HG03432 (cell line): ENCODE data around the gene RSBN1L.
A peak's percentile ranks its signal among the peaks of the same experiment; 100 is the strongest.
"Not testable (repeated sequence)": the region's sequence is repeated elsewhere in the genome, so short reads cannot be mapped to it uniquely, and the experiment has no call there.

Experiments
- ATAC-seq: cut with Tn5 transposase; IDR thresholded peaks from one replicate; pipeline ENCODE4 v1.9.1; 2021; ENCODE audit warnings: mild to moderate bottlenecking, moderate library complexity; ENCODE audit not compliant: unreplicated experiment

The RSBN1L gene

GRCh38 chr7:77696057-77696642 lies at the start of gene RSBN1L:
Gene RSBN1L, plus strand, starts transcription at chr7:77696459. Its CDS starts 11 bp downstream, at chr7:77696470.
- ATAC-seq, result peak; percentile 95

GRCh38 chr7:77648742-77649338 lies 47.4 kb upstream of the RSBN1L start:
- ATAC-seq, result no peak

GRCh38 chr7:77649716-77650349 lies 46.4 kb upstream of the RSBN1L start:
- no peak for ATAC-seq

GRCh38 chr7:77651575-77652162 lies 44.6 kb upstream of the RSBN1L start:
- no peak for ATAC-seq

GRCh38 chr7:77652826-77653225 lies 43.4 kb upstream of the RSBN1L start:
- not testable (repeated sequence) for ATAC-seq

- no peak for ATAC-seq
Observed at GRCh38 chr7:77653572-77653971, 42.7 kb upstream of the RSBN1L start.

- ATAC-seq, result no peak
Observed at GRCh38 chr7:77655356-77655755, 40.9 kb upstream of the RSBN1L start.

- ATAC-seq, result no peak
Observed at GRCh38 chr7:77655836-77656455, 40.3 kb upstream of the RSBN1L start.

GRCh38 chr7:77657427-77658224 lies 38.6 kb upstream of the RSBN1L start:
- ATAC-seq, result peak; percentile 60

GRCh38 chr7:77658928-77659327 lies 37.3 kb upstream of the RSBN1L start:
- no peak for ATAC-seq

GRCh38 chr7:77661816-77662215 lies 34.4 kb upstream of the RSBN1L start:
- ATAC-seq, result no peak

- ATAC-seq, result no peak
Observed at GRCh38 chr7:77662869-77663268, 33.4 kb upstream of the RSBN1L start.

GRCh38 chr7:77664715-77665114 lies 31.5 kb upstream of the RSBN1L start:
- ATAC-seq, result no peak

GRCh38 chr7:77665161-77665560 lies 31.1 kb upstream of the RSBN1L start:
- no peak for ATAC-seq

GRCh38 chr7:77667459-77668086 lies 28.7 kb upstream of the RSBN1L start:
- no peak for ATAC-seq

- ATAC-seq, result peak; percentile 79
Observed at GRCh38 chr7:77674878-77675277, 21.4 kb upstream of the RSBN1L start.

GRCh38 chr7:77679608-77680007 lies 16.7 kb upstream of the RSBN1L start:
- ATAC-seq, result no peak

GRCh38 chr7:77680266-77680665 lies 16.0 kb upstream of the RSBN1L start:
- ATAC-seq, result no peak

- ATAC-seq, result no peak
Observed at GRCh38 chr7:77684030-77684429, 12.2 kb upstream of the RSBN1L start.

GRCh38 chr7:77685233-77685632 lies 11.0 kb upstream of the RSBN1L start:
- ATAC-seq, result no peak
